Astrocyte of the hippocampus (primary cell): ENCODE measurements around the gene PAX2.

Experiments
- DNase-seq: peaks from one replicate; pipeline ENCODE4 v3.0.0; 2011; ENCODE audit warnings: low read depth, low spot score

PAX2 gene

DNA sequence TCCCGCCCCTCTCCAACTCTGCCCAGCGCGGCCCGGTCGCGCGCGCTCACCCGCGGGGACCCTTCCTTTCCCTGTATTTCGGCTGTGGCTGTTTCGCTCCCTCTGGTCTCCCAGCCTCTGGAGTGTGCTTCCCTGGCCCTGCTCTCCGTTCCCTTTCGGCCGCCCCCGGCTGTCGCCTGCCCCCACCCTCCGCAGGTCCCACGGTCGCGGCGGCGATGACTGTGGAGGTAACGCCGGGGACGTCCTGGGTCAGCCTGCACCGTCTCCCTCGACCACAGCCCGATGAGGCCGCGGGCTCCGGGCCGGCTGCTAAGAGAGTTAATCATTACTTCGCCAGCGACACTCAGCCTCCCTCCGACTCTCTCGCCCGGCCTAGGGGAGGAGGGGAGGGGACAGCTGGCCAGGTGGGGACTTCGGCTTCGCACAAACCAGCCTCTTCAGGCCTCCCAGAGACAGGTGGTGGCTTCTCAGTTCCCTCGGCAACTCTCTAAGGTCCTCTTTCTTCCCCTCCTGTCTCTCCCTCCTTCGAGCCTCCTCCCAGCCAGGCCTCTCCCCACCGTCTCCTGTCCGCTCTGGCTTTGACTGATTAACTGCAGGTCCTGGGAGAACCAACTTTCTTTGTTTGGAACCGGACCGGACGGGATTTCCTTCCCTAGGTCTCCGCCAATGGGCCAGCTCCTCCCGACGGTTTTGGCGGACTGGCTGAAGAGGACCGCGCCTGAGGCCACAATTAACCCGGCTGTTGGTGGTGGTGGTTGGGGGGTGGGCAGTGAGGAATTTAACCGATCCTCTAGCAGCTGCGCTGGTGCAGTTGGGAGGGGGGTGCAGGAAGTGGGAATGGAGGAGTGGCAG lies 5.6 kb upstream of the PAX2 start:
- no peak for DNase-seq

DNA sequence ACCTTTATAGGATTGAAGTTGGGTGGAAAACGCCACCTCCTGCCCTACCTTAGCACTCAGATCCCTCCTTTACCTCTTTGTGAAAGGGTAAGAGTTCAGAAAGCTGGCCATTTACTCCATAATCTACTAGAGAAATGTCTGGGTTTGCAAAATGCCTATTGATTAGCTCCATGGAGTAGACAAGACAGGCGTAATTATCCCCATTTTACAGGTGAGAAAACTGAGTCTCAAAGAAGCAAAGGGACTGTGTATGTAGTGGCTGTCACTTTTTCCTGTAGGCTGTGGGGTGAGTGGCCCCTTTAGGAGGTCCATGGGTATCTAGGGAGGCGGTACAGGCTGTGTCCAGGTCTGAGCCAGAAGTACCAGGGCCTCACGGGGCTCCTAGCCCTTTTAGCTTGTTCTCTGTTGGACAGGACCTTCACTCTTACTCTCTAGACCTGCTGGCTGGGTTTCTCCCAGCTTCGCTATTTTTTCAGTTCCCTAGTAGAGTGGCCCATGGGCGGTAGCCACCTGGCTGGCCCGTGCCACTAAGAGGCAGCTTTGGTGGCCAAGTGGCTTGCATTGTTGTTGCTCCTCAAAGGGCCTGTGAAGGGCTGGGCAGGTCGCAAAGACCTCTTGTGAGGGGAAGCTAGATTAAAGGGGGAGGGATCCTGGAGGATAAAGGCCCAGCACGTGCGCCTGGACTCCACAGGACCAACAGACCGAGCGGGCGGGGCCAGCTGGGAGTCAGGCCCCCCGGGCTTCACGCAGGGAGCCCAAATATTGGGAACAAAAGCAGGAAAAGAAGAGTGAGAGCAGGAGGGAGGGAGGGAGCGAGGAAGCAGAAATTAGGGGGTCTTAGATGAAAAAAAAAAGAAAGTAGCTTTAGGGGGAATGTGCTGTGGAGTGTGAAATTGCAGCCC lies 4.7 kb upstream of the PAX2 start:
- no peak for DNase-seq

DNA sequence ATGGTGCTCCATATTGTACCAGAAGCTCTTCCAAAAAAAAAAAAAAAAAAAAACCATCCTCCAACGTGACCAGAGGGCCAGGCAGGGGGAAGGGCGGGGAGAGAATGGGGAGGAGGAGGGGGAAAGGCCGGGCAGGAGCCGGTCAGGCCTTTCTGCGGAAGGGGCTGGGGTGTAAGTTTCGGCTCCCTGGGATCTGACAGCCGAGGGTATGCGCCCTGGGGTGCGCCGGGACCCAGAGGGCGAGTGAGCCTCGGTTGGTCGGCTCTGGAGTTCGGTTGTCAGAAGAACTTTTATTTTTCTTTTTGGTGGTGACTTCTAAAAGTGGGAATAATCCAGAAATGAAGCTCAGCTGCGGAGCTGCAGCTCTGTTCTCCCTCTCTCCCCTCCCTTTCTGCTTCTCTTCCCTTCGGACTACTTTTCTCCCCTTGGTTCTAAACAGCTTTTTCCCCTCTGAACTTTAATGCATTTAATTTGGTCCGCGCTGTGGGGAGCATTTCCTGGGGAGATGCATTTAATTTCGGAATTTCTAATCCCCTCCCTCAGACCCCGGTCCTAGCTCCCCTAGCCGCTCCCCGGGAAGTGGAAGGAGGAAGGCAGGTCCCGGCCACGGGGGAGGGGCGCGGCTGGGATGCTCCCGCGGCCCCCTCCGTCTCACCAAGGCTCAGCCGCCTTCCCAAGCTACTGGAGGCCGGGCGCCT lies 3.9 kb upstream of the PAX2 start:
- no peak for DNase-seq

DNA sequence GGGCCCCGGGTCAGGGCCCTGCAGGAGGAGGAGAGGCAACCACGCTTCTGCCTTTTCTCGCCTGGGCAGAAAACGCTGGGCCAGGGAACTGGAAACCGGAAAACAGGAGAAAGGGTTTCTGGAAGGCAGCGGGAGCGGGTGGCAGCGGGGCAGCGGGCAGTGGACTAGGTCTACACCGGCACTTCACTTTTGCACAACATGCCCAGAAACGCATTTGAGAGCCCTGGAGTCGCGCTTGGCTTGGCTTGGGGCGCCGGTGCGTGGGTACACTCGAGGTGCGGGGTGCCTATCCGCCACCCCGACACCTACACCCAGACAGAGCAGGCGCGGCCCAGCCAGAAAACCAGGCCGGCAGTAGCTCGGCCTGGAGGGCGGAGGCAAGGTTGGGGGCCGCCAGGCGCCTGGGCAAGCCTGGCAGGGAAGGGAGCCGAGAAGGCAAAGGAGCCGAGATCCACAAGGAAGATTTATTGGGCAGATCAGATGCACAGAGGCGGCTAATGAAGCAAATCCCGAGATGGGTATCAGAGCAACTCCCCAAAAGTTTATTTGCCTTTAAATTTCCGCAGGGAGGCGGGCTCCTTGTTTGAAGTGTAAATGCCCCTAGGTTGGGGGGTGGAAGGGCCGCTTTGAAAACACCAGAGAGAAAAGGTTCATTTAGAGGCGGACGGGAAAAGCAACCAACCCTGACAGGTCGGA lies 3.2 kb upstream of the PAX2 start:
- DNase-seq, result no peak

DNA sequence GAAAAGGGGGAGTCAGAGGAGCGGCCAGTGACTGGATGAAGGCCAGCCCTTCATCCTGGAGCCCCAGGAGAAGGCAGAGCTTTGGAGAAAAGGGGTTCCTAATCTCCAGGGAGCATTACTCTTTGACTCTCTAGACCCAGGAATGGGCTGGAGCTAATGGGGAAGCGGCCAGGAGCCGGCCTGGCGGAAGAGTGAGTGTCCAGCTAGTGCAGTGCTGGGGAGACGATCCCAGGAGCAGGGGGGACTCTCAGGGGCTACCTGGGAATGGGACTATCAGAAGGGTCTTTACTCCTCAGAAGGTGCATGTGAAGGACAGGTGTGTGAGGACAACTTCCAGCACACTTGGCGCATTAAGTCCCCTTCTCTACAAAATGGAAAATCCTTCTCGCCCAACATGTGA lies 2.4 kb upstream of the PAX2 start:
- no peak for DNase-seq

DNA sequence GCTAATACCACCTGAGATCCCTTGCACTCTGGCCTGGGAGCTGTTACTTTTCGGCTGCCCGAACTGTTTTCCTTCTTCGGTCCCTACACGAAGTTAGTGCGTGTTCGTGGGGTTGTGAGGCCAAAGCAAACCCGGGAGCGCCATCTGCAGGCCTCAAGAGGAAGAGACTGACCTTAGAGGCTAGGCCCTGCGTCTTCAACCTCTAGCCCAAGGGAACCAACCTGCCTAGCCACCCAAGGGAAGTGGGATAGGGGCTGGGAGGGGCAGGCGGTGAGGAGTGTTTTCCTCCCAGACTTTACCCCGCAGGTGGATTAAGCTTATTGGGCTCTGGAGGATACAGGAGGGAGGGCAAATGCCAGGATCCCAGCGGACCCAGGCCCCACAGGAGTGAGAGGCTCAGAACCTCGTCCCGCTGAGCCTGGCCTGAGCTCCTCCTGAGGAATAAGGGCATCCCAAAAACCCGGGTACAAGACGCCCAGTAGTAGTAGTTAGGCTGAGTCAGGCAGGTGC lies 1.7 kb upstream of the PAX2 start:
- DNase-seq, result no peak

DNA sequence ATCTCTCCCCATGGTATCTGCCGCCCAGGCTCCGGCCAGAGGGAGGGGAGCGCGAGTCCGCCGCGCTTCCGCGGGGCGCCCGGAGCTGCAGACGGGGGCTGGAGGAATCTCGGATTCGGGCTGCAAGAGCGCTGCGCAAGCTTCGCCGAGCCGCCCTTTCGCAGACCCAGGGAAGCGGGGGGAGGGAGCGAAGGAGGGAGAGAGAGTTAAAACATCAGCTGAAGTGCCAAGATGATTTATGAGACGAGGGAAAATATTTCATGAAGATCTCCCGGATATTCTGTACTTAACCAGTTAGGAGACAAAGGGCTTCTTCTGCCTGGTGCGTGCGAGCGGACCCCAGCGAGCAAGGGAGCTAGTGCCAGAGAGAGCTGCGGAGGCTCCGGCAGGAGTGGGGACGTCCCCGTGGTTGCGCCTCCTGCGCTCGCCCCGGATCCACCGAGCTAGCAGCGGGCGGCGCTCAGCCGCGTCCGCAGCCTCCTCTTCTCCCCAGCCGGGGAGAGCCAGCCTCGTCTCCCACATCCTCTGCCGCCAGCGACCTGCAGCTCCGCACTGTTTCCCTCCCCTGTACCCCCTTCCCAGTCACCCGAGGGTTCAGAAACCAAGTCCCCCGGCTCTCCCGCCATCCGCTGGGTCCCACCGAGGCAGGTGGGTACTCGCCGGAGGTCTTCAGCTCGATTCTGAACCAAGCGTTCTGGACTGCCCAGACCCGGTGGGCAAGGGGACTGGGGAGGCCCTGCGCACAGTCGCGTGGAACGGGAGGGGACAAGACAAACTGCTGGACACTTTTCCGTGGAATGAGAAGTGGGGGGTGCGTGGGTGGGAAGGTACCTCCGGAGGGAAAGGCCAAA lies 1.0 kb upstream of the PAX2 start:
- no peak for DNase-seq

DNA sequence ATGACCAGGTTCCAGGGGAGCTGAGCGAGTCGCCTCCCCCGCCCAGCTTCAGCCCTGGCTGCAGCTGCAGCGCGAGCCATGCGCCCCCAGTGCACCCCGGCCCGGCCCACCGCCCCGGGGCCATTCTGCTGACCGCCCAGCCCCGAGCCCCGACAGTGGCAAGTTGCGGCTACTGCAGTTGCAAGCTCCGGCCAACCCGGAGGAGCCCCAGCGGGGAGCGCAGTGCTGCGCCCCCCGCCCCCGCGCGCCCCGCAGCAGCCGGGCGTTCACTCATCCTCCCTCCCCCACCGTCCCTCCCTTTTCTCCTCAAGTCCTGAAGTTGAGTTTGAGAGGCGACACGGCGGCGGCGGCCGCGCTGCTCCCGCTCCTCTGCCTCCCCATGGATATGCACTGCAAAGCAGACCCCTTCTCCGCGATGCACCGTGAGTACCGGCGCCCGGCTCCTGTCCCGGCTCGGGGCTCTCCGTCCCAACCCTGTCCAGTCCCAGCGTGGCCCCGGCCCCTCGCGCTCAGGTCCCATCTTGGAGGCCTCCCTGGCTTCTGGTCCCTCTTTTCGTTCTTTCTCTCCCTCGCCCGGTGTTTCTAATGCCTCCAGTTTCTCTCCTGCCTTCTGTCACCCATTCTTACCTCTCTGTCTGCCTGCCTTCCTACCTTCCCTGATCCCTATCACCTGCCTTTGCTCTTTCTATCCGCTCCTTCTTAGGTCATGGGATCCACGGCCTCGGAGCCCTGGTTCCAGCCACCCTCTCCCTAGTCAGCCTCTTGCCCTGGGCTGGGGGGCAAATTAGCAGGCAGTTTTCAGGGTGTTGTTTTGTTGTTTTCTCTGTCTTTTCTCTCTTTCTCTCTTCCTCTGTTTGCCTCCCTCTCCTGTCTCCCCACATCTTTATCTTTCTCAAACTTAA lies 751 bp downstream of the PAX2 start:
- no peak for DNase-seq

DNA sequence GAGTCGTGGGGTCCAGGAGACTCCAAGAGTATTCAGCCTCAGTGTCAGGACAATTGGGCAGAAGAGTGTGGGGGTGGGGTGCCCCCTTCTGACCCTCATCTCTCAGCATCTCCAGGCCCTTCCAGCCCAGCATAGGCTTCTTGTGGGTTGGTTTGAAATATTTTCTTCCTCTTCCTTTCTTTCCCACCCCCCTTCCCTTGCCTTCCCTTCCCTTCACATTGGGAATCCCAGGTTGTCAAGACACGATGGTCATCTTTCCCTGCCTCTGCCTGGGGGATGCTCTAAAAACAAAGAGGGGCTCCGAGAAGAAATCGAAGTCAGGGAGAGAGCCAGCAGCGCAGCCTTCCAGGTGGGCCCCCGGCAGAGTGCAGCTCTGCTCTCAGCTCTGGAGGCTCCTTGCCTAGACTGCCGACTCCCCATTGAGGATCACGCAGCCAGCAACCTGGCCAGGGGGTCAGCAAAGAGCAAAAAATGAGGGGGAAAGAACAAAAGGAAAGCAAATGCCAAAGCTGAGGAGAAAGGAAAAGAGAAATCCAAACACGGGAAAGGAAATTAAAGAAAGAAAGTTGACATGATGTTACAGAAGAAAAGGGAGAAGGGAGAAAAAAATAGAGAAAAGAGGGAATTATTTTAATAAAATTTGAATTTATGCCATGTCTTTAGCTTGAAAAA lies 1.5 kb downstream of the PAX2 start:
- no peak for DNase-seq

DNA sequence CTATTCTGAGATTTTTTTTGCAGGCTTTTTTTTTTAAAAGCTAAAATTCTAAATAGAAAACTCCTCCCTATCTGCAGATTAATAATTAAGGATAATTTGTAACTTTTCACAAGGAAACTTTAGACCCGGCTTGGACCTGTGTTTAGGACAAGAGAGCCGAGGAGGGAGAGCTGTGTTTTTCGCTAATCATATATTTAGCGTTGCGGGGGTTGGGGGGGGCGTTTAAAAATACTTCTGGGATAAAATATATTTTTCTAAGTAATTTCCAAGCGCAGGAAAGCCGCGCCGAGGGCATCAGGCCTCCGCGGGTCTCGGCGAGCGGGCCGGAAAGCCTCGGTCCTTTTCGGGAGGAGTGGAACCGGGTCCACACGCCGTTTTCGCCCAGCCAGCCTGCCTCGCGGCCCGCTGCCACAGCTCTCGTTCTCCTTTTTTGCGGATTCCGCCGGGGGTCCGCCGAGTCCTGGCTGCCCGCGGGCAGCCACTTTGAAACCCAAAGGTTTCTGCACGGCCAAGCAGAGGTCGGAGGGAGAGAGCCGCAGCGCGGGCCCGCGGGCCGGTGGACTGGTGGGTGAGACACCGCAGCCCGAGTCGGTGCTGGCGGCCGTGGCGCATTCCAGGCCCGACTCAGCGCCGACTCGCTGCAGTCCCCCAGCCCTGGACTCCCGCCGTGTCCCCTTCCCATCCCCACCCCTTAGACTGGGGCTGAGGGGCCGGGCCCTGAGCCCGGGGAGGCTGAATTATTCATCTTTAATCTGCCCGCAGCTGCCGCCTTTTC lies 2.3 kb downstream of the PAX2 start:
- no peak for DNase-seq

DNA sequence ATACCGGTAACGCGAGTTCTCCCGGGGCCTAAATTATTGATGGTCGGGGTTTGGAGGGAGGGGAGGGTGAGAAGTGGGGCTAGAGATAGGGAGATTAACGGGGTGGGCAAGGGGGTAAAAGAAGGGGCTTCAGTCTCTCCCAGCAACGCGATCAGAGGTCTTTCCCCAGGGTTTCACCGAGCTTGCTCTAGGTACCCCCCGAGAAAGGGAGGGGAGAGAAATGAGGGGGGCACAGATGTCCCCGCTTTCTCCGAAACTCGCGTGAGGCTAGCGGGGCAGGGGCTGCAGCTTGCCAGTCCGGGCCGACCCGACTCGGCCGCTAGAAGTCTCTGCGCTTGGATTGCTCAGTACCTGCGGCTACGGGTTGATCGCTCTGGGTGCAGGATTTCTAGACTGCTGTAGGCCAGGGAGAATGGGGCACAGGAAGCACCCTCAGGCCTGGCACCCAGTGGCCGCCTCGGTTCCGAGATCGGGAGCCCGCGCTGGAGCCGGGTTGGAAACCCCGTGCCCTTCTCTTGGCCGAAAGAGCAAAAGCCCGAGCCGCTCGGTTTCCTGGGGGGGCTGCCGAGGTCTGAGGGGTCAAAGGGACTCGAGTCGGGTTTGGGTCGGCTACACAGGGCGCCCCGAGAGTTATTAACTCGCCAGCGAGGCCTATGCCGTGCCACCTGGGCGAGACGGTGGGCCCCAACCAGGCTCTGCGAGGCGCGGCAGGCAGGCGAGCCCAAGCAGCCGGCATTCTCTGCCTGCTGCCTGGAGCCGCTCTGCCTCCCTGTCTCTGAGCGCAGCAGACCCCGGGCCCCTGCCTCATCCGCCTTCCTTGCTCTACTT lies 3.1 kb downstream of the PAX2 start:
- no peak for DNase-seq

DNA sequence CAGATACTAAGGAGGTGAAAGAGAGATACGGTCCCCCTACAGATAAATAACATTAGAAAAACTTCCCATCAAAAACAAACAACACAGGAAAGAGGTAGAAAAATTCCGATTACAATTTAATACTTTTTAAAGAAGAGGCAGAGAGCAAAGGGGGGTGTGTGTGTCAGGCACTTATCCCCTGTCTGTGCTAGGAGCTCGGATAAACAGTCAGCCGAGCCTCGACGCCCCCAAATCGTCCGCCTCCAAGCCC lies 3.6 kb downstream of the PAX2 start:
- DNase-seq, result no peak

DNA sequence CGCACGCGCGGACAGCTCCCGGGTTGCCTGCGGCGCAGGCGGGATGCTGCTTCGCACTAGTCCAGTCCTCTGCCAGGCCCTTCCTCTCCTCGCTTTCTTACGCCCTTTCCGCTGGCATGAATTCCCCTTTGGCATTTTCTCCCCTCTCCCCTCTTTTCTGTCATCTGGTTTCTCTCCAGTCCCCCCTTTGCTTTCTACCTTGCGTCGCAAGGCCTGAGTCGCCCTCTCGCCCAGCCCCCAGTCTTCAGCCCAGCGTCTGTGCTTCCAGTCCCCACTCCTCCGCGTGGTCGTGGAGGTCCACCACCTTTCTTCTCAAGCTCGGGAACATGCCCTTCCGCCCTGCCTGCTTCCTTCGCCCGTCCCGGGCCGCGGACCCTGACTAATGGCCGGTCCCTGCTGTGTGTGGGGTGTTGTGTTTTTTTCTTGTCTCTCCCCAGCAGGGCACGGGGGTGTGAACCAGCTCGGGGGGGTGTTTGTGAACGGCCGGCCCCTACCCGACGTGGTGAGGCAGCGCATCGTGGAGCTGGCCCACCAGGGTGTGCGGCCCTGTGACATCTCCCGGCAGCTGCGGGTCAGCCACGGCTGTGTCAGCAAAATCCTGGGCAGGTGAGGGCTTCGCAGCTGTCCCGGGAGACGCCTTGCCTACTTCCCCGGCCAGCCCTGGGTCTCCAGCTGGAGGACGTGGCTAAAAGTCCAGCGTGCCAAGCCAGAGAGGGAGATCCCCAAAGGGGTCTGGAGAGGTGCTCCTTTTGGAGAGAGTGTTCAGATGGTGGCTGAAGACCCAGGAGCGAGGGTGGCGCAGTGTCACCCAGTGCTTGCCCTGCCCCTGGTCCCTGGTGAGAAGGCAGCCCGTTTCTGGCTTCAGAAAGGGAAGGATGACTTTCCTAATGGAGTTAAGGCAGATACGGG lies 4.2 kb downstream of the PAX2 start:
- no peak for DNase-seq

DNA sequence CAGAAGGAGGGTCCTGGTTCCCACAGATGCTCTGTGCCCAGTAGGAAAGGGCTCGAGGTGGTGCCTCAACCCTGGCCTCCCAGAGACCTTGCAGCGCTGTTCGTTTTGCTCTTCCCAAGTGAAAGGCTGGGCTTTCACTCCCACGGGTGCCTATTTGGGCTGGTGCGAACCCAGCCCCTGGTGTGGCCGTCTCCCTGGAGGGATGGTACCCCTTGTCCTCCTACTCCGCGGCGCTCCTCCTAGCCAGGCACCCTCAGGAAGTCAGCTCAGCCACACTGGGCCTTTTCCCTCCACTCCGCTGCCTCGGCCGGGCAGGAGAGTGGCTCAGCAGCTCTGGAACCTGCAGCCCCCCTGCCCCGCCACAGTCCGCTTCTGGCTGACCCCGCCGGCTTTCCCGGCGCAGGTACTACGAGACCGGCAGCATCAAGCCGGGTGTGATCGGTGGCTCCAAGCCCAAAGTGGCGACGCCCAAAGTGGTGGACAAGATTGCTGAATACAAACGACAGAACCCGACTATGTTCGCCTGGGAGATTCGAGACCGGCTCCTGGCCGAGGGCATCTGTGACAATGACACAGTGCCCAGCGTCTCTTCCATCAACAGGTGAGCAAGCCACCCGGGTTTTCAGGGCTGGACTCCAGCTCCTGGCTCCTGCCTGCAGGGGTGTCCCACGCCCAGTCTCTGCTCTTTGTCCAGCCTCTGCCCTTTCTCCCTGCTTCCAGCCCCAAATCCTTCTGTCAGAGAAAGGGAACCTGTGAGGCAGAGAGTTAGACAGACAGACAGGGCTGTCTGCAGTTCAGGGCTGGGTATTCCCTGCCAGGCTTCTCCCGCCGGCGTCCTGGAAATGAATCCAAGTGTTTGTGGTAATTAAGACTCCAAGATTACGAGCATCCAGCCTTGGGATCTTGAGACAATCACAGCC lies 5.2 kb downstream of the PAX2 start:
- no peak for DNase-seq

DNA sequence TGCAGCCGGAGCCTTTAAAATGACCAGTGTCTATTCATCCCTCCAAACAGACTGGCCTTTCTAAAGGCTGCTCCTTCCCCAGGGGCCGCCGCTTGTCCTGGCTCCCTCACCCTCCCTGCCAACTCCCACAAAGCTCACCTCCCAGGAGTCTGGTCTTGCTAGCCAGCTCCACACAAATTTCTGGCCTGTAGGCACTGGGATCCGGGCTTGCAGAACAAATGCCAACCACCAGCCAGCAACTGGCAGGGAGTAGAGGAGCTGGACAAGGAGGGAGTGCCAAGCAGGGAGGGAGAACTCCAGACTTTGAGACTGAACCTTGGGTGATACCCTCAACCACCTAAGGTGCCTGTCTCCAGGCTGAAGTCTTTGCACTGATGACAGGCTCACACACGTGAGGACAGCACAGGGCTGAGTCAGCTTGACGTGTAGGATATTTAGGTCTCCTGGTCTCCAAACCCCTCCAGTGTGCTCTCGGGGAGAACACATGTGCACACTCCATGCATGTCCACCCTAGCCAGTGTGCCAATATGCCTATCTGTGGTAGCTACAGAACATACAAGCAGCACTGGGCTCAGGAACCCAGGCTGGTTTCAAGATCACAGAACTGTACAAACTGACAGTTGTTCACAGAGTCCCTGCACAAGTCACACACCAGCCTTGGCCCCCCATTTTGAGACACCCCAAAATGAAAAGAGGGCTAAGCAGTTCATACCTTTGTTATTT lies 6.0 kb downstream of the PAX2 start:
- DNase-seq, result no peak
